HepG2 (cell line): Measurements from ENCODE around the gene AGAP1. TPM values are rescaled to one million over a fixed set of nuclear protein-coding genes. Genes with fewer than 3 reads are reported as not detected.
A peak's percentile ranks its signal among the peaks of the same experiment; 100 is the strongest.

Source experiments
- ARNTL ChIP-seq: sonication (generic); formaldehyde crosslinking; IDR thresholded peaks from 2 replicates; pipeline ENCODE4 v1.4.0; 2020; ENCODE audit warnings: mild to moderate bottlenecking, missing genetic modification reagents
- CBX1 ChIP-seq: IDR thresholded peaks from one replicate; pipeline ENCODE4 v1.6.1; 2016; ENCODE audit warnings: antibody characterized with exemption, low read depth
- GLI4 ChIP-seq: sonication (generic); formaldehyde crosslinking; IDR thresholded peaks from 2 replicates; pipeline ENCODE4 v1.5.1; 2020; ENCODE audit warnings: missing genetic modification reagents, mild to moderate bottlenecking, moderate library complexity, borderline replicate concordance
- GPN1 ChIP-seq: sonication (generic); formaldehyde crosslinking; IDR thresholded peaks from 2 replicates; pipeline ENCODE4 v1.5.1; 2020; ENCODE audit warnings: missing genetic modification reagents, borderline replicate concordance
- HDAC1 ChIP-seq: sonication (generic); formaldehyde crosslinking; IDR thresholded peaks from 2 replicates; pipeline ENCODE4 v1.5.1; 2020; ENCODE audit warnings: mild to moderate bottlenecking, missing genetic modification reagents
- POGK ChIP-seq: sonication (generic); formaldehyde crosslinking; conservative IDR thresholded peaks from 2 replicates; pipeline ENCODE4 v1.8.0; 2022; ENCODE audit warnings: mild to moderate bottlenecking, moderate library complexity, missing genetic modification reagents
- PPARG ChIP-seq: conservative IDR thresholded peaks from 2 replicates; pipeline ENCODE4 v1.6.1; 2016; ENCODE audit warnings: missing biosample characterization, missing genetic modification reagents
- RFXANK ChIP-seq: IDR thresholded peaks from 2 replicates; pipeline ENCODE4 v1.6.1; 2016
- RNF219 ChIP-seq: sonication (generic); formaldehyde crosslinking; IDR thresholded peaks from 2 replicates; pipeline ENCODE4 v1.5.0; 2020; ENCODE audit warnings: mild to moderate bottlenecking, missing genetic modification reagents
- SAP130 ChIP-seq: IDR thresholded peaks from 2 replicates; pipeline ENCODE4 v1.6.1; 2016; ENCODE audit warnings: low read depth
- THAP11 ChIP-seq: IDR thresholded peaks from 2 replicates; pipeline ENCODE4 v1.6.1; 2016; ENCODE audit warnings: missing biosample characterization, missing genetic modification reagents
- ZFP36L1 ChIP-seq: sonication (generic); formaldehyde crosslinking; IDR thresholded peaks from 2 replicates; pipeline ENCODE4 v1.8.0; 2022; ENCODE audit warnings: mild to moderate bottlenecking, missing genetic modification reagents, moderate library complexity
- ZNF121 ChIP-seq: sonication (generic); formaldehyde crosslinking; IDR thresholded peaks from 2 replicates; pipeline ENCODE4 v1.5.0; 2020; ENCODE audit warnings: mild to moderate bottlenecking, missing genetic modification reagents
- ZNF207 ChIP-seq: fragments of 450-650 bp; IDR thresholded peaks from 2 replicates; pipeline ENCODE4 v1.6.1; 2016; ENCODE audit warnings: antibody characterized with exemption, borderline replicate concordance
- ZNF33A ChIP-seq: sonication (generic); formaldehyde crosslinking; IDR thresholded peaks from 2 replicates; pipeline ENCODE4 v1.5.1; 2020; ENCODE audit warnings: missing genetic modification reagents, mild to moderate bottlenecking, moderate library complexity, borderline replicate concordance
- ZNF574 ChIP-seq: sonication (generic); formaldehyde crosslinking; IDR thresholded peaks from 2 replicates; pipeline ENCODE4 v1.4.0; 2020; ENCODE audit warnings: missing genetic modification reagents
- ZNF768 ChIP-seq: sonication (generic); formaldehyde crosslinking; IDR thresholded peaks from 2 replicates; pipeline ENCODE4 v1.4.0; 2020; ENCODE audit warnings: missing genetic modification reagents
- polyA plus RNA-seq, 8 experiments: library from polyadenylated mRNA; depleted of rRNA in 3 of 8; stranded (reverse) in 7 of 8; unstranded in 1 of 8; fragments of >200 nt; fragmentation: Illumina TruSeq in 4 of 8; extraction: Trizol in 4 of 8; gene quantifications; 2 replicates each; pipeline versions ENCODE4 v1.2.1 to v1.2.3, GENCODE V29; 2011 to 2016; ENCODE audit warnings: low read depth in 4 of 8, missing spikeins in 1 of 8, mixed read lengths in 1 of 8; ENCODE audit not compliant: insufficient read depth in 1 of 8
- total RNA-seq, 5 experiments: library from RNA; depleted of rRNA; stranded (reverse); fragments of >200 nt; fragmentation: Illumina TruSeq; extraction: Trizol; gene quantifications; 2 replicates each; pipeline ENCODE4 v1.2.3, GENCODE V29; 2016; ENCODE audit warnings: low read depth in 1 of 5
- TF ChIP-seq, protein P1 (sequence below): sonication (generic); formaldehyde crosslinking; IDR thresholded peaks from 2 replicates; pipeline ENCODE4 v1.5.1; 2020; ENCODE audit warnings: mild to moderate bottlenecking, missing genetic modification reagents, moderate library complexity
- TF ChIP-seq, protein P2 (sequence below): fragments of 450-650 bp; IDR thresholded peaks from 2 replicates; pipeline ENCODE4 v1.6.1; 2016
- TF ChIP-seq, protein P3 (sequence below): IDR thresholded peaks from 2 replicates; pipeline ENCODE4 v1.6.1; 2016; ENCODE audit warnings: mild to moderate bottlenecking

AGAP1 gene
- total and polyA plus RNA-seq, 2 of the 13 experiments (the other 11 are each of a cell fraction or from before 2014, with no cell fraction given) = 21.2 to 32.7 TPM

DNA sequence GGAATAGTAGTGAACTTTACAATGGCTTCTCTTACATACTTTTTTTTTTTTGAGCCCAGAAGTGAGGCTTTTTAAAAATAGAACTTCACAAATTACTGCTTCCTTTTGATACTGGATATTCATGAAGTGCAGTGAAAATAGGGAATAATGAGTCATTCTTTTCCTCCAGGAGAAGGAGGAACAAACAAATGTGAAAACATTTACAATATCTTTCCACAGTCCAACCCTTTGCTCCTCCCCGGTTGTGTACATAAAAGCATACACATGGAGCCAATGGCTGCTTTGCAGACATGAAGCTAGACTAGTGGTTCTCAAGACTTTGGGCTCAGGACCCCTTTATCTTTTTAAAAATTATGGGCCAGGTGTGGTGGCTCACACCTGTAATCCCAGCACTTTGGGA lies 407.4 kb downstream of the AGAP1 start (continued):
- TF ChIP-seq GLI4 (no peak), ZNF207 (no peak), ZNF768 (no peak), ZNF574 (CRISPR knock-in tag) (no peak), ZFP36L1 (no peak), HDAC1 (CRISPR knock-in tag) (no peak), POGK (CRISPR knock-in tag) (no peak), RFXANK (CRISPR knock-in tag) (no peak), SAP130 (CRISPR knock-in tag) (peak; percentile 38; the same call in 1 of the 2 replicates), ZNF121 (no peak), ZNF33A (CRISPR knock-in tag) (no peak), GPN1 (CRISPR knock-in tag) (no peak), THAP11 (CRISPR knock-in tag) (no peak), PPARG (CRISPR knock-in tag) (no peak), RNF219 (no peak), ARNTL (CRISPR knock-in tag) (no peak), CBX1 (no peak)
- TF ChIP-seq, protein P1, sequence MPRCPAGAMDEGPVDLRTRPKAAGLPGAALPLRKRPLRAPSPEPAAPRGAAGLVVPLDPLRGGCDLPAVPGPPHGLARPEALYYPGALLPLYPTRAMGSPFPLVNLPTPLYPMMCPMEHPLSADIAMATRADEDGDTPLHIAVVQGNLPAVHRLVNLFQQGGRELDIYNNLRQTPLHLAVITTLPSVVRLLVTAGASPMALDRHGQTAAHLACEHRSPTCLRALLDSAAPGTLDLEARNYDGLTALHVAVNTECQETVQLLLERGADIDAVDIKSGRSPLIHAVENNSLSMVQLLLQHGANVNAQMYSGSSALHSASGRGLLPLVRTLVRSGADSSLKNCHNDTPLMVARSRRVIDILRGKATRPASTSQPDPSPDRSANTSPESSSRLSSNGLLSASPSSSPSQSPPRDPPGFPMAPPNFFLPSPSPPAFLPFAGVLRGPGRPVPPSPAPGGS (CRISPR knock-in tag) = no peak
- TF ChIP-seq, protein P2, sequence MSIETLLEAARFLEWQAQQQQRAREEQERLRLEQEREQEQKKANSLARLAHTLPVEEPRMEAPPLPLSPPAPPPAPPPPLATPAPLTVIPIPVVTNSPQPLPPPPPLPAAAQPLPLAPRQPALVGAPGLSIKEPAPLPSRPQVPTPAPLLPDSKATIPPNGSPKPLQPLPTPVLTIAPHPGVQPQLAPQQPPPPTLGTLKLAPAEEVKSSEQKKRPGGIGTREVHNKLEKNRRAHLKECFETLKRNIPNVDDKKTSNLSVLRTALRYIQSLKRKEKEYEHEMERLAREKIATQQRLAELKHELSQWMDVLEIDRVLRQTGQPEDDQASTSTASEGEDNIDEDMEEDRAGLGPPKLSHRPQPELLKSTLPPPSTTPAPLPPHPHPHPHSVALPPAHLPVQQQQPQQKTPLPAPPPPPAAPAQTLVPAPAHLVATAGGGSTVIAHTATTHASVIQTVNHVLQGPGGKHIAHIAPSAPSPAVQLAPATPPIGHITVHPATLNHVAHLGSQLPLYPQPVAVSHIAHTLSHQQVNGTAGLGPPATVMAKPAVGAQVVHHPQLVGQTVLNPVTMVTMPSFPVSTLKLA = no peak
- TF ChIP-seq, protein P3, sequence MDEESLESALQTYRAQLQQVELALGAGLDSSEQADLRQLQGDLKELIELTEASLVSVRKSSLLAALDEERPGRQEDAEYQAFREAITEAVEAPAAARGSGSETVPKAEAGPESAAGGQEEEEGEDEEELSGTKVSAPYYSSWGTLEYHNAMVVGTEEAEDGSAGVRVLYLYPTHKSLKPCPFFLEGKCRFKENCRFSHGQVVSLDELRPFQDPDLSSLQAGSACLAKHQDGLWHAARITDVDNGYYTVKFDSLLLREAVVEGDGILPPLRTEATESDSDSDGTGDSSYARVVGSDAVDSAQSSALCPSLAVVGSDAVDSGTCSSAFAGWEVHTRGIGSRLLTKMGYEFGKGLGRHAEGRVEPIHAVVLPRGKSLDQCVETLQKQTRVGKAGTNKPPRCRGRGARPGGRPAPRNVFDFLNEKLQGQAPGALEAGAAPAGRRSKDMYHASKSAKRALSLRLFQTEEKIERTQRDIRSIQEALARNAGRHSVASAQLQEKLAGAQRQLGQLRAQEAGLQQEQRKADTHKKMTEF (CRISPR knock-in tag) = peak; percentile 59
